HG03571 (cell line): ENCODE measurements around the gene ABHD1.
A peak's percentile ranks its signal among the peaks of the same experiment; 100 is the strongest.
"Not testable (repeated sequence)": the region's sequence is repeated elsewhere in the genome, so short reads cannot be mapped to it uniquely, and the experiment has no call there.

ENCODE experiments used
- ATAC-seq: cut with Tn5 transposase; IDR thresholded peaks from one replicate; pipeline ENCODE4 v1.9.1; 2021; ENCODE audit not compliant: unreplicated experiment

The ABHD1 gene

DNA sequence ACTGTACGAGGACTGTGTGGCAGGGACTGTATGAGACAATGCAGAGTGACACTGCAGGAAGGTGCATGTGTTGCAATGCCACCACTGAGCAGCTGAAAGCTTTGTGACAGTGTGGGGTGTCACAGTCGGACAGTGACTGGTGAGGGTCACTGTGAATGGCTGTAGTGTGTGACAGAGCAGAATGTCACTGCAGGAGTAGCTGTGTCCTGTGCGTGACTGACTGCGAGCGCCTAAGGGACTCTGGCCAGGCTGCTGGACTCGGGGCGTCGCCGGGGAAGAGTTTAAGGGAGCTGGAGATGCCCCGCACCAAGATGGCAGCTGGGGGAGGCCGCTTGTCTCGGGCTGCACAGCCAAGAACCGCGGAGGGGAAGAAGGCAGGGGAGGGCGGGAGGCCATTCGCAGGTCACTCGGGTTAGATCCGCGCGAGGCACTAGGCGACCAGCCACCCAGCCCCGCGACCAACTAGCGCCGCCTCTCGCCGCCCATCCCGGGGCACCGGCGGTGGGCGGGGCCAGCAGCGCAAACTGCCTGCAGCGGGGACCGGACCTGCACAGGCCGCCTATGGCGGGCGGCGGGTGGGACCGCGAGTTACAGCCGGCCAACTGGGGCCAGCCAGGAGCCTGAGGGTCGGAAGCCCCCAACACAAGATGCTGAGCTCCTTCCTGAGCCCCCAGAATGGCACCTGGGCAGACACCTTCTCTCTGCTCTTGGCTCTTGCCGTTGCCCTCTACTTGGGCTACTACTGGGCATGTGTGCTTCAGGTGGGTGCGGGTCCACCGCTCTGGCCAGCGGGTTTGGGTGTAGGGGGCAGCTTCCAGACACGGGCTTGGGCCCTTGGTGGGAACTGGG, at the start of gene ABHD1:
ABHD1 (plus strand) TSS at position 514 of the 849 bp plus-strand sequence; CDS start at position 648, 134 bp downstream.
- no peak for ATAC-seq

GRCh38 chr2:27074738-27075565, 48.7 kb upstream of the ABHD1 start:
- ATAC-seq: no peak

- not testable (repeated sequence) for ATAC-seq
Observed at GRCh38 chr2:27075566-27075871, 48.1 kb upstream of the ABHD1 start.

DNA sequence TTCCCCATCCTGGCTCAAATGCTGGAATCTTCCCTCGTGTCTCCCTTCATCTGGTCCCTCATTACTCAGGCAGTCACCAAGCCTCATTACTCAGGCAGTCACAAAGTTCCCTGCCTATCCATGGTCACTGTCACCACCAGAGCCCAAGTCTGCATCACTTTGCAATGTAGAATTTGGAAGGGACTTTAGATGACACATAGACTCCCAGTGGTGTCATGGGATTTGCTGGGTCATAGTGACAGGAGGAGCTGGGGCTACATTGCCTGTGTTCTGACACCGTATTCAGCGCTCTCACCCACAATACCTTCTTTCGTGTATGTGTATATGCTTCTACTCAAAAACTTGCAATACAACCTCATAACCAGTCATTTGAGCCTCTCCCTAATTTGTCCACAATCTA, 47.3 kb upstream of the ABHD1 start:
- no peak for ATAC-seq

- ATAC-seq: no peak
Observed at GRCh38 chr2:27077231-27077630, 46.4 kb upstream of the ABHD1 start.

GRCh38 chr2:27078267-27079194, 45.1 kb upstream of the ABHD1 start, which contains the start of gene EMILIN1:
TSS of gene EMILIN1 (plus strand) at chr2:27078615. CDS start at chr2:27079066, 451 bp downstream.
- ATAC-seq: no peak

DNA sequence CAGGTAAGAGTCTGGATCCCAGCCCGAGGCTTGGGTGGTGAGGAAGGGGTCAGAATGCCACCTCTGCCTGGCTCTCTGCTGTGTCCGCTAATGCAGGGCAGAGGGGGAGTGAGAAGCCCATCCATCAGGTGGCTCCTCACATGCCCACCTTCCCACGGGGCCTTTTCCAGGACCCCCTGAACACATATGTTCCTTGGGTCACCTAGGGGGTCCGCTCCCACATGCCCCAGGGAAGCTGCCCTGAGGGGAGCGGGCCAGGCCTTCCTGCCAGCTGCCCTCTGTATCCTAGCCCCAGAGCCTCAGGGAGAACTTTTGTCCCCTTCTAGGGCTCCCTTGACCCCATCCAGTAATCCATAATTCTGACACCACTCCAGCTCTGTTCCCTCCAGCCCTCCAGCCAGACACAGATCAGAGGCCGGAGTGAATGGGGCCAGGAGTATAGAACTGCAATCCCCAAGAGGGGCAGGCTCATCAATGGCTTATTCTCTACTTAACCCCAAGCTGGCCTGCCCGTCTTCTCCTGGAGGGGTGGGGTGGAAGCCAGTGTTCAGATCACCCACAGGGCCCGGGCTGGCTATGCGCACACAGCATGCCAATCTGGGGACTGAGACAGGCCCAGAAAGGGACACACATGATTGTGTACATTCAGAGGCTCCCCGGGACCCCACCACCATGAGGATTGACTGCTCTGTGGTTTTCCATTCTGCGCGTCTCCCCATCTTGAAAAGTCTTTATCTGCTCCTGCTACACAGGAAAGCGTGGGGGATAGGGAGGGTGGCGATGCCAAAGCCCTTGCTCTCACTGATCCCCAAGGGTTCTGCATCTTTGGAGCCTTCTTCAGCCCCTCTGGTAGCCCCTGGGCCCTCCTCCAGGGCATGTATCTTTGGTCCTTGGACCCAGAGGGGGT, 44.1 kb upstream of the ABHD1 start:
- no peak for ATAC-seq

- ATAC-seq: no peak
Observed at GRCh38 chr2:27080140-27080469, 43.5 kb upstream of the ABHD1 start.

DNA sequence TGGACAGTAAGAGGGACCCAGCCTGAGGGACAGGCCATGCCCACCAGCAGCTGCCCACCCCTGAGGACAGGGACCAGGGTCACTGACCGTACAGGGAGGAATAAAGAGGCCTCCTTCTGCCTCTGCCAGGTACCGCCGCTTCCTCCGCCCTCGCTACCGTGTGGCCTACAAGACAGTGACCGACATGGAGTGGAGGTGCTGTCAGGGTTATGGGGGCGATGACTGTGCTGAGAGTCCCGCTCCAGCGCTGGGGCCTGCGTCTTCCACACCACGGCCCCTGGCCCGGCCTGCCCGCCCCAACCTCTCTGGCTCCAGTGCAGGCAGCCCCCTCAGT, 43.0 kb upstream of the ABHD1 start:
- no peak for ATAC-seq

DNA sequence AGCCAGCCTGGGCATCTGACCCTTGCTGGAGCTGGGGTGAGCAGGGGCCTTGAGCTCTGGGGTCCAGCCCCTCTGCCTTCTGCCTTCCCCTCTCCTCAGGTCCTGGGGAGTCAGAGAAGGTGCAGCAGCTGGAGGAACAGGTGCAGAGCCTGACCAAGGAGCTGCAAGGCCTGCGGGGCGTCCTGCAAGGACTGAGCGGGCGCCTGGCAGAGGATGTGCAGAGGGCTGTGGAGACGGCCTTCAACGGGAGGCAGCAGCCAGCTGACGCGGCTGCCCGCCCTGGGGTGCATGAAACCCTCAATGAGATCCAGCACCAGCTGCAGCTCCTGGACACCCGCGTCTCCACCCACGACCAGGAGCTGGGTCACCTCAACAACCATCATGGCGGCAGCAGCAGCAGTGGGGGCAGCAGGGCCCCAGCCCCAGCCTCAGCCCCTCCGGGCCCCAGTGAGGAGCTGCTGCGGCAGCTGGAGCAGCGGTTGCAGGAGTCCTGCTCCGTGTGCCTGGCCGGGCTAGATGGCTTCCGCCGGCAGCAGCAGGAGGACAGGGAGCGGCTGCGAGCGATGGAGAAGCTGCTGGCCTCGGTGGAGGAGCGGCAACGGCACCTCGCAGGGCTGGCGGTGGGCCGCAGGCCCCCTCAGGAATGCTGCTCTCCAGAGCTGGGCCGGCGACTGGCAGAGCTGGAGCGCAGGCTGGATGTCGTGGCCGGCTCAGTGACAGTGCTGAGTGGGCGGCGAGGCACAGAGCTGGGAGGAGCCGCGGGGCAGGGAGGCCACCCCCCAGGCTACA, 41.4 kb upstream of the ABHD1 start:
- no peak for ATAC-seq

- no peak for ATAC-seq
Observed at GRCh38 chr2:27082773-27083409, 40.7 kb upstream of the ABHD1 start.

DNA sequence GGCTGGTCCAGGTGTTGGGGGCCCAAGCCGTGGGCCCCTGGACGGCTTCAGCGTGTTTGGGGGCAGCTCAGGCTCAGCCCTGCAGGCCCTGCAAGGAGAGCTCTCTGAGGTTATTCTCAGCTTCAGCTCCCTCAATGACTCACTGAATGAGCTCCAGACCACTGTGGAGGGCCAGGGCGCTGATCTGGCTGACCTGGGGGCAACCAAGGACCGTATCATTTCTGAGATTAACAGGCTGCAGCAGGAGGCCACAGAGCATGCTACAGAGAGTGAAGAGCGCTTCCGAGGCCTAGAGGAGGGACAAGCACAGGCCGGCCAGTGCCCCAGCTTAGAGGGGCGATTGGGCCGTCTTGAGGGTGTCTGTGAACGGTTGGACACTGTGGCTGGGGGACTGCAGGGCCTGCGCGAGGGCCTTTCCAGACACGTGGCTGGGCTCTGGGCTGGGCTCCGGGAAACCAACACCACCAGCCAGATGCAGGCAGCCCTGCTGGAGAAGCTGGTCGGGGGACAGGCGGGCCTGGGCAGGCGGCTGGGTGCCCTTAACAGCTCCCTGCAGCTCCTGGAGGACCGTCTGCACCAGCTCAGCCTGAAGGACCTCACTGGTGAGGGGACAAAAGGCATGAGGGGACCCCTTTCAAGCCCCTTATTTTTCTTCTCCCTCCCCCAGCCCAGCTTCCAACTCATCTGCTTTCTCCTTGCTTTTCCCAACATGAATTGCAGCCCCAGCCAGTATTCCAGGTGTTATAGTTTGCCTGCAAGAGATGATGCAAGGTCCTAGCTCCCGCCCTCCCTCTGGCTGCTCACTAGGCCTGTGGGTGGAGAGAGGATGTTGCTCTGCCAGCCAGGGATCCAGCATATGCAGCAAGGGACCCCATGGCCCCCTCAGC, 40.0 kb upstream of the ABHD1 start:
- no peak for ATAC-seq

DNA sequence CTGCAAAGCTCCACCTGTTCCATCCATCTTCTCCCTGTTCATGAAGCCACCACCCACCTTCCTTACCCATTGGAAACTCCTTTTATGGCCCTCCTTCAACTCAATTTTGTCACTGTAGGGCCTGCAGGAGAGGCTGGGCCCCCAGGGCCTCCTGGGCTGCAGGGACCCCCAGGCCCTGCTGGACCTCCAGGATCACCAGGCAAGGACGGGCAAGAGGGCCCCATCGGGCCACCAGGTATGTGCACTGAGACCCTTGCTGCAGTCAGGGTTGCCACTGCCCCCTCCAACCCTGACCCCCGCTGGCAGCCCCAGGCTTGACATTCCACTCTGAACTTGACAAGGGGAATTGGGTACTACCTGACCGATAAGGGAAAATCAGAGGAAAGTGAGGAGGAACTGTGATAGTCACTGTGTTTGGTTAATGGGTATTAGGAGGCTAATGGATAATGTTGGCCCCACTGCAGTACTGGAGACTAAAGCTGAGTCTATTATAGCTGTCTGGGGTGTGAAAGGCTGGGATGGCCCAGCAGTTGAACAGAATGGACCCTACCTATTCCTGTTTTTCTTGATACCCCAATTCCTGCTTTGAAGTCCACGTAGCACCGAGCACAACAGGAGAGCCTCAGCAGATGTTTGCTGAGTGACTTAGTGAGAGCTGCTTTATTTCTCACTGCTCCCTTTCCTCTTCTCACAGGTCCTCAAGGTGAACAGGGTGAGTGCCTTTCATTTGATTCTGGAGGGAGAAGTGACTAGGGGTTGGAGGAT, 39.1 kb upstream of the ABHD1 start:
- ATAC-seq: no peak

DNA sequence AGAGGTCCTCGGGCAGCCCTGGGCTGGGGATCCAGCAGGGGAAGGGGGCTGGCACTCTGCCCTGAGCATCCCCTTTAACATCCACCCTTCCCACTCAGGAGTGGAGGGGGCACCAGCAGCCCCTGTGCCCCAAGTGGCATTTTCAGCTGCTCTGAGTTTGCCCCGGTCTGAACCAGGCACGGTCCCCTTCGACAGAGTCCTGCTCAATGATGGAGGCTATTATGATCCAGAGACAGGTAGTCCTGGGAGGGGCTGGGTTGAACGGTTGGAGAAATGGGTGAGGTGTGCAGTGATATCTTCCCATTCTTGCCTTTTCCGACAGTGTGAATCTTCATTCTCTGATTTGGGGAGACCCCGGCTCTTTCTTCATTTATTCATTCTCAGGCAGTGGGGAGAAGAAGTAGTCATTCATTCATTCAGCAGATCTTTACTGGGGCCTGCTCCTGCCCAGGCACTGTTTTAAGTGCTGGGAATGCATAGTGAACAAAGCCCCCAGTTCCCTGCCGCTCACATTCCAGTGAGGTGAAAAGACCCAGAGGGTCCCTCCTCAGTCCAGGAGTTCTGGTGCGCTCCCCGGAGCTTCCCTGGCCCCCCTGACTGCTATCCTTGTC, 38.4 kb upstream of the ABHD1 start:
- no peak for ATAC-seq

GRCh38 chr2:27085673-27086089, 37.9 kb upstream of the ABHD1 start:
- ATAC-seq: peak; percentile 9

GRCh38 chr2:27086090-27086723, 37.4 kb upstream of the ABHD1 start:
- ATAC-seq: peak; percentile 65
